Measurements from ENCODE around the gene FGF14.
"Not testable (repeated sequence)": the region's sequence is repeated elsewhere in the genome, so short reads cannot be mapped to it uniquely, and the experiment has no call there.

FGF14 gene

DNA sequence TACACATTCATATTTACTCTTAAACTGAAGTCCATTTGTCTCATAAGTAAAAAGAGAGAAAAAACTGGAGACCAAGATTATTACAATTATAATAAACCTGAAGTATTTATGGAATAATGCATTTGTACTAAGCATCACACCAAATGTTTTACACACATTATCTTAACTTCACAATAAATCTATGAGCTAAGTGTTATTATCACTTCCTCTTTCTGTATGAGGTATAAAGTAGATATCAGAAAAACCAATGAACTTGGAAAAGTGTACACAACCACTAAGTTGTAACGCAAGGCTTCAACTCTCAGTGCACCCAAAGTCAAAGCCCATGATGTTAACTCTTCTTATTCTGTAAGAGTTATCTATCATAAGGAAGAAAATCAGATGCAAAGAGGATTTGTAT is 274.7 kb downstream of the FGF14 start:
- DNase-seq: no peak

DNA sequence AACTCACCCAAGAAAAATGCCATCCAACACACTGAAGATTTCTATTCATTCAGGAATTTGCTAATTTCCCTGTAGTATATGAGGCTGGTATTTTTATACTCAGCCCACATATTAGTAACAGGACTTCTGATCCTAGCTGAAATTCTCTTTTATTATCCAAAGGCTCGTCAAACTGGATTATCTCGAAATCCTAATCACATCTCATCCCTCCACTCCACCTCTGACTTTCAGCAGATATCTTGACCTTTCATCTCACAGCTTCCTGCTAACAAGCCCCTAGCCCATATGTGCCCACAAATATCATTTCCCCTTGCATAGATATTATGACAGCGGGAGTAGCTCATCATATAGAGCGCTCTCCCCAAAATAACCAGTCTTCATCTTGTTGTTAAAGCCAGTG is 279.7 kb downstream of the FGF14 start:
- DNase-seq: no peak

DNA sequence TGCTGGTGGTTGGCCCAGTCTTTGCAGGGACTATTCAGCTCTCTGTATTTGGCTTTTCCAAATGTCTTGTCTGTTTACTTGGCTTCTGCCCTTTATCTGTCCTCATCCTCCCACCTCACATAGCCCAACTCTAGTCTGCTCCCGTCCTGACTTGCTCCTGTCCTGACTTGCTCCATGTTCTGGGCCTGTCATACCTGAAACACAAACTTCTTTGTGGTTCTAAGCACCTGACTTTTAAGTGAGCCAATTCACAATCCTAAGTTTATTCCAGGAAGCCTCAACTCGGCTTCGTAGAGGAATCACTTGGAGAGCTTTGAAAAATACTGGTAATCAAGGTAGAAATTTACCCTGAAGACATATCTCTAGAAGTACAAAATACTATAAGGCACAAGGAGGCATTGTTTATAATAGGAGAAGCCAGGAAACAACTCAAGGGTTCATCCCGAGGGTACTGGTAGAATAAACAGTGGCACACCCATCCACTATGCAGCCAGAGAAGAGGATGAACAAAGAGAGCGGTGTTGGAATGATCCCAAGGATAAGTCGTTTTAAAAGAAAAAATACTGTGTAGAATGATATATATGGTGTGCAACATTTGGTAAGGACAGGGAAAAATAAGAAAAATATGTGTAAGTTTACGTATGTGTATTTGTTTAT is 284.5 kb downstream of the FGF14 start:
- no peak for DNase-seq

DNA sequence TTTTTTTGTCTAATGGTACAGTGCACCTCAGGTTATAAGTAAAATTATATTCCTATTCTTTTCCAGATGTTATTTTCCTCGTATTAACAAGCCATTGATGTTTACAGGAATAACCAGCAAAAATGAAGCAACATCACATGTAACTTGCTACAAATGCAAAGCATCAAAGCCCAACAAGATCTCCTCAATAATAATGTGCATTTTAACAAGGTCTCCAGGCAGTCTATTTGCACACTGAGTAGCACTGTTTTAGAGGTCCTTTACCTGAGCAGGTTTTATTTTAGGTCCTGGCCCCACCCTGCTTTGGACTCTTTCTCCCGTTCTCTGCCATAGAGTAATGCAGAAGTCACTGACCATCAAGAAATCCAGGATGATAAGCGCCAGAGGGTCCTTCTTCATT is 298.4 kb downstream of the FGF14 start:
- DNase-seq: no peak

DNA sequence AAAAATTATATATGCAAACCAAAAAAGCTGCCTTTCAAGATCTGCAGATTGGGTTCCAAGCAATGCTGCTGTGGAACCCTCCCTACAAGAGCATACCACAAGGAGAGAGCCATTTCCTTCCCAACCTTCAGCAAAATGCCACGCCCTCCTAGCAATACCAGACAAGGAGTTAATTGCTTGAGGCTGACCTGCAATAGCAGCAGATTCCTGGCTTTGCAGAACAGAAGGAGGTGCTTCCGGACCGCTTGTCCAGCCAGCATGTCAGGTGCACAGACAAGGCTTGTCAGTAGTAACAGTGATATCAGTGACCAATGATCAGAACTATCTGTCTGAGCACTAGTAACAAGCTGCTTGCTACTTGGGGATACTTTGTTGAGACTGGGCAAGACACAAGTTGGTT is 301.6 kb downstream of the FGF14 start:
- no peak for DNase-seq

DNA sequence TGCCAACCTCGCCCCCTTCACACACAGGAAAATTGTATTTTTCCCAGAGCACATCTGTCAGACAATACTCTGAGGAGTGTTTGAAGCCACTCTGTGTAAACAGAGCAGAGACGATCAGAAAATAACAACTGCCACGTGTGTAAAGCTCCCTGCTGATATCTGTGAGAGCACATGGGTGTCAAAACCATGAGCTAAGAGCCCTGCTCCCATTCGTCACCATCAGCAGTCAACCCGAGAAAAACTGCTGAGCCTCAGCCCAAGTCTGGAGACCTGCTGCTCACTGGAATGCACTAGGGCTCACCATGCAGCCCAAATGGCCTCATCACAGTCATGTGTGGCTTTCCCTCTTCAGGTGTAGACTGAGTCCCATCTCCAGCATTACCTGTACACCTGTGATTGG is 304.1 kb downstream of the FGF14 start:
- DNase-seq: no peak

DNA sequence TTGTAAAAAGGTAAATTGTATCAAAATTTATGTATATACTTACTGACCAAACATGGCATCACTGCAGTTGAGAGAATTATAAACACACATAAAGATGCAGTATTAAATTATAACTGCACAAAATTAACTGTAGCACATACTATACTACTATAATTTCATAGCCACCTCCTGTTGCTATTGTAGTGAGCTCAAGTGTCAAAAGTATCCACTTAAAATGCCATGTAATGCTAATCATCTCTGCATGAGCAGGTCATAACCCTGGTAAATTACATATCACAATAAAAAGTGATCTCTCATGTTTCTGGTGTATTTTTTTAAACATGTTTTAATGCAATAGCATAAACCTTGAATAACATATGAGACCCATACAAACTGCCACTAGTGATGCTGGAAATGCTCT is 308.6 kb downstream of the FGF14 start:
- DNase-seq: not testable (repeated sequence)

DNA sequence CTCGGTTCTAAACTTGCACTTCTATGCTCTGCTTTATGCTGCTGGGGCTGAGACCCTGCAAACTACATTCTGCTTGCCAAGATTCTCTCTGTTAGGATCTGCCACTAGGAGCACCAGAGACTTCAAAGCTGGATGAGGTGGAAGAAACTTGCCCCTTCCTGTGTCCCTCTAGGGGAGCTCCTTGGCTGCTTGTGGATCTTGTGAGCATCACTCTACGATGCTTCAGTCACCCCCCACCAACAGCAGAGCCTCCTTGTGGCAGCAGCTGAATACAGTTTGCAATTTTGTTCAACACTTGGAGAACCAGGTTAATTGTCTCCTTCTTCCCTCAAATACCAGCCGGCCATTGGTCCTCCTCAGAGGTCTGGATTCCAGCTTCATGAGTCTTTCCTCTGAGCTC is 310.6 kb downstream of the FGF14 start:
- no peak for DNase-seq

DNA sequence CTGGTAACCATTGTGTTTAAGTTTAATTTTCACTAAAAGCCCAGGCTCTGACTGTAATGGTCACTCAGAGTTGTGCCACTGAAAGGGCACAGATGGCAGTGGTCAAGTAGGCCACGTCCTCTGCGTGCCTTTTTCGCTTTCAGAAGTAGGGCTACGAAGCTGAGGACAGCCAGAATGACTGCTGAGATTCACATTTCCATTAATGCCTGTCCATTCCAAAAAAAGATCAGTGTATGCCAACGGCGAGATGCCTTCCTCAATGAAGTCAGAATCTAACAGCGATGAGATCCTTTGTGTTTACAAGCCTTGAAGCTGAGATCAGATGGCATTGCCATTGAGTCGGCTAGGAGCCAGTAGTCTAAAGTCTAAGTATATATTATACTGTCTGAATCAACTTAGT is 311.3 kb downstream of the FGF14 start:
- no peak for DNase-seq

DNA sequence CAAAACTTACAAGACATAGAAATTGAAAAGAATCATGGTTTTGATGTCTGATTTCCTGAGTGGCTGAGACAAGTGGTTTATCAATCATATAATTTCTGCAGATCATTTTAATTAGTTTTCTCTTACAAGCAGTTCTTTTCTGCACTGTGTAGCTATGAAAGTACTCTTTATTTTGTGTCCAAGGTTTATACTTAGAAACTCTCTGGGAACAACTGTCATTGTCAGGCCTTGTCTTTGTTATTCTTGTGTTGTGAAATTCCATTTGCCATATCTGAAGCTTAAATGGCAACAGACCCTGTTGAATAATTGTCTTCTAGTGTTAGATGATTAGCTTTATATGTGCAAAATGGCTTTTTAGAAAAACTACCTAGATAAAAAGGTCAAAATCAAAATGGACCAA is 312.1 kb downstream of the FGF14 start:
- DNase-seq: no peak

DNA sequence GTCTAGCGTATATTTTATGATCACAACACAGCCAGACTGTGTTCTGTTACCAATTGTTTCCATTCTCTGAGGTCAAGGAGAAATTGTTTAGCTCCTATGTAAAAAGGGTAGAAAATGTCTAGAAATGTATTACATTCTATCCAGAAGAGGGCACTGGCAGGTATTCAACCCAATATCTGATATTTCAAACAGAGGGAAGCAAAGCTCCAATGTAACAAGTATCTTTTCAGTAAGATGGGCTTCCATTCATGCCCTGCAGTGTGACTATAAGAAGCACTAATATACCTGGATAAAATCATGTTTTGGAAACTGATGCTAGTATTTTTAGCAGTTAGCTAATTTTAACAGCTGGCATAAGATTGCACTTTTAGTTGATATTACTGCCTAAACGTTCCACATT is 312.7 kb downstream of the FGF14 start:
- DNase-seq: no peak

DNA sequence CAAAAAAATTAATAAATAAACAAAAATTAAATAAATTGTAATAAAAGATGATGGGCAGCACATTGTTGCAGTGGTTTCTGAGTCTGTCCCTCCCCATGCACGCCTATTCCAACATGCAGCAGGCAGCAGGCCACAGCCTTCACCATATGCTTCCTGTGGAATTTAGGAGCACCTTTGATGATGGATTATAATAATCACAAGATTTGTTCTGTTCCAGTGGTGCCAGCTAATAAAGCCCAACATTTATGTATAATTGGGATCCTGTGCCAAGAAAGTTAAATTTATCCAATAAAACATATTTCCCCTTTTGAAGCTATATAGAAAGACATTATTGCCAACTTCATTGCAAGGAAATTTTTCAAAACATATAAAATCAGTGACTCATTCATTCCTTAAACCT is 328.6 kb downstream of the FGF14 start:
- no peak for DNase-seq

DNA sequence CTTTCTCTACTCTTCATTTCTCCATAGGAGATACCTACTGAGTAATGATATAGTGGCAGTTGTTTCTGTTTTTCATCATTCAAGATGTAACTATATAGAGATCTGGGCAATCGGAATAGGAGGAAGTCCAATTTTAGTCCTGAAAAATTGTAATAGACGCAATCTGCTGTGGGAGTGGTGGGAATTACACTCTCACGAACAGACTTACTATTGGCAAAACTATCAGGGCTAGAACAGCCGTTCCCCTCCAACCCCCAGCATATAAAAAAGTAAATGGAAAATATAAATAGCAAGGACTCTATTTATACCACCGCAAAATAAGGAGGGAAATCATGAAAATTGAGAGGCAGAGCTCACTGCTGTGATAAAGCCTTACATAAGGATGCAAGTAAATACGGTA is 330.1 kb downstream of the FGF14 start:
- DNase-seq: no peak

DNA sequence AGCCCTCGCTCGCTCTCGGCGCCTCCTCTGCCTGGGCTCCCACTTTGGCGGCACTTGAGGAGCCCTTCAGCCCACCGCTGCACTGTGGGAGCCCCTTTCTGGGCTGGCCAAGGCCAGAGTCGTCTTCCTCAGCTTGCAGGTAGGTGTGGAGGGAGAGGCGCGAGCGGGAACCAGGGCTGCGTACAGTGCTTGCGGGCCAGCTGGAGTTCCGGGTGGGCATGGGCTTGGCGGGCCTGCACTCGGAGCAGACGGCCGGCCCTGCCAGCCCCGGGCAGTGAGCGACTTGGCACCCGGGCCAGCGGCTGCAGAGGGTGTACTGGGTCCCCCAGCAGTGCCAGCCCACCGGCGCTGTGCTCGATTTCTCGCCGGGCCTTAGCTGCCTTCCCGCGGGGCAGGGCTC is 333.5 kb downstream of the FGF14 start:
- not testable (repeated sequence) for DNase-seq

DNA sequence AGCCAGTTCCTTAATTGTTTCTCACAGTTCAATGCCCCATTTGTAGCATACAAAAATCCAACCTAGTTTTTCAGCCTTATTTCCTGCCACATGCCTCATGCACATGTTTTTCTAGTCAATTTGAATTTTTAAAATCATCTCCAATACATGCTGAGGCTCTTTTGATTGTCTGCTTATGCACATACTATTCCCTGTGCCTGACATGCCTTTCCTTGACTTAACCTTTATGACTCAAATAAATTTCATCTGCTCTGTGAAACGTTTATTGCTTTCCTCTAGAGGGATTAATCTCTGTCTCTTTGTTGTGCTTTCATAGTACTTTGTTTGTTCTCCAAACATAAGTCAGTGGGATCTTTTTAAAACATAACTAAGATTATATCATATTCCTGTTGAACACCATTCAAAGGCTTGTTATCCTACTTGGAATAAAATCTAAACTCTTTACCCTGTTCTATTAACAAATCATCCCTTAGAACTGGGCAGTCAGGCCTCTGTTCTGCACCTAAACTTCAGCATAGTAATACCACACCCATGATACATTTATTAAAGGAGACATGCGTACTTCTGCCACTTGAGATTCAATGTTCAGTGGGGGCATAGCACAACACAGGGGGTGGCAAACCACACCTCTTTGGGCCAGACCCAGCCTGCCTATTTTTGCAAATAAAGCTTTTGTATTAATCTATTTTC is 346.6 kb downstream of the FGF14 start:
- DNase-seq: no peak

DNA sequence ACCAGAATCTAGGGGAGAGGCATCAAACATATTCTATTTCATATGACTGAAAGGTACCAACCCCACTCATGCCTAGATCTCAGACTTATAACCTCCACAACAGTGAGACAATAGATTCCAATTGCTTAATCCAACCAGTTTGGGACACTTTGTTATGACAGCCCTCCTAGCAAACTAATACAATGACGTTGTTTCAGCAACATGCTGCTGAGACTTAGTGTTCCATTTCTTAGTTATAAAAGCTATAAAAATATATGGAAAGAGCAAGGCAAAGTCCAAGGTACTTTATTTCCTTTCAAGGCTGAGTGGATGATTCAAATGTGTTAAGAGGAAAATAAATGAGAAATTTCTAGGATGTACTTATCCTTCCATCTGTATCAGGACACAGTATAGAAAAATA is 352.0 kb downstream of the FGF14 start:
- DNase-seq: no peak

DNA sequence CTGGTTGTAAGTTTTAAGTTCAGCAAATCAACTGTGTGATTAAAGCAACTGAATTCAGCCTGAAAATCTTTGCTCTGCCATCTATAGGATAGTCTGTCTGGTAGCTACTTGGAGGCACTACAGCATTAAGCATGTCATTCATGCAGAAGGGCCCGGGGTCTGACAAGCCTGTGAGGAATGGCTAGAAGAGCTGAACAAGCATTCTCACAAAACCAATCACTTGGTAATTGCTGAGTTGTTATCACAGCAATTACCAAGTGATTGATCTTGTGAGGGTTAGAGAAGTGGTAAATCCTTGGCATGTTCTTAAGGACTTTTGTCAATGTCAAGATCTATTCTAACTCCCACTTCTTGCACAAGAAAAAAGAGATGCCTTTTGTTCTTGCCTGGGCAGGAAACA is 356.1 kb downstream of the FGF14 start:
- DNase-seq: no peak

DNA sequence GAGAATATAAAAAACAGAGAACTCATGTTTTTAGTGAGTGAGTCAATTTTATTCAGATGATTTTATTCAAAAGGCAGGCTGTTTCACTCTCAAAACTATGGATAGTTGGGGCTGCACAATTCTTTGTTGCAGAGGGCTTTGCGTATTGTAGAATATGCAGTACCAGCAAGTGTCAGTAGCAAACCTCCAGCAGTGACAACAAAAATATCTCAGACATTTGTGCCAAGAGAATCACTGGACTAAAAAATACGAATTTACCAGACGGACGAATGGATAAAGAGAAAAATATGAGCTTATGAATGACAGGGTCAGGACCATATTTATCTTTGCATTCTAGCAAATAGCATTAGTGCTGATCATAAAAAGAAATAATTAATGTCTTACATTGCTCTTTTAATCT is 359.1 kb downstream of the FGF14 start:
- DNase-seq: no peak

DNA sequence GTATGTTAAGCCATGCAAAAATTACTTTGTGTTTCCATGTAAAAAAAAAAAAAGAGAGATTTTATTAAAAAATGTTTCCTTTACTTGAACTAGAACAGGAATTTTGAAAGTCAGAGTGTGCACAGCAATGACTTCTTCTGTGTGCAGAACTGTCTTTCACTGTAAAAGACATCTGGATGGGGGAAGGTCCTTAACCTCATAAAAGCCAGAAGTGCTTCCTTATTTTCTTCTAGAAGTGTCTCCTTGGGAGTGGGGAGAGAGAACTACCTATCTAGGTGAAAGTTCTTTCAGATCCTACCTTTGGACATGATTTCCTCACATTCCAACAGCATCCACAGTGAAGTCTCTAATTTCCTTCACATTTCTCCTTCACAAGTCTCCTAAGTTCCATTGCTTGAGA is 360.3 kb downstream of the FGF14 start:
- DNase-seq: no peak

DNA sequence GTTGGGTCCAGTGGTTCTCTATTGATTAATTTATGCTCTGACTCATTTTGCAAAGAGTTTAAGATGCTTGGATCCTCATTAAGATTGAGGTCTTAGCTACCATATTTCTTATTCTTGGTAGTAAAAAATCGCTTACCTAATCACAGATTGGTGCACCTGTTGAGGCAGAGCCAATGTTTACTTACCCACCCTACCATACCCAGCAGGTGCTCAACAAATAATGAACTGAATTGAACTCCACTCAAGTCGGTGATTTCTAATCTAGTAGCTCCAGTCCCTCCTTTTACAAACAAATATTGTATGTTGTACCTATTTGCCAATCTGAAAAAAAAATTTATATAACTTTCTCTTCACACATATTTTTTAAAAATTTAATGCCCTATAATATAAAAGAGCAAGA is 361.0 kb downstream of the FGF14 start:
- no peak for DNase-seq

DNA sequence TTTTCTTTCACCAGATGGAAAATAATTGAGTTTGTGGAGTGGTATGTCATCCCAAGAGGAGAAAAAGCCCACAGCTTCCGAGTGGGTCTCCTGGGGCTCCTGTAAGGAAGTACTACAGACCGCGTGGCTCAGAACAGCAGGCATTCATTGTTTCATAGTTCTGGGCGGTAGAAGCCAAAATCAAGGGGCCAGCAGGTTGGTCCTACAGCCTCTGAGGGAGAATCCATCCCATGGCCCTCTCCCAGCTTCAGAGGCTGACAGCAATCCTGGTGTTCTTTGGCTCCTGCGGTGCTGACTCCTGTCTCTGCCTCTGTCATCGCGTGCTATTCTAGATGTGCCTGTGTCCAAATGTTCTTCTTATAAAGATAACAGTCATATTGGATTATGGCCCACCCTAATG is 362.6 kb downstream of the FGF14 start:
- DNase-seq: no peak

DNA sequence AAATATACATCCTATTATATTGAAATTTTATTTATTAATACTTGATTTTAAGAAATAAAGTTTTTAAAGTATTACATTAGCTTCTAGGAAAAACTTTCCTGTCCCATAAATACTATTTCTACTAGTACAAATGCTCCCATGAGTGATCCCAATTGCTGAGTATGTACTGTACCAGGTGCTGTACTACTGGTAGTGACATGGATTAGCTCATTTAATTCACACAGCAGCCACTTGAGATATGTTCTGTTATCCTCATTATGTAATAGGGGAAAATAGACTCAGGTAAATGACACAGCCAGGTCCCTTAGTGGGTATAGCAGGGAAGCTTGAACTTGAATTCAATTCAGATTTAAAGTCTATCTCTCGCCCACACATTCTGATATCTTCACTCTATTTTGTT is 363.1 kb downstream of the FGF14 start:
- DNase-seq: no peak

DNA sequence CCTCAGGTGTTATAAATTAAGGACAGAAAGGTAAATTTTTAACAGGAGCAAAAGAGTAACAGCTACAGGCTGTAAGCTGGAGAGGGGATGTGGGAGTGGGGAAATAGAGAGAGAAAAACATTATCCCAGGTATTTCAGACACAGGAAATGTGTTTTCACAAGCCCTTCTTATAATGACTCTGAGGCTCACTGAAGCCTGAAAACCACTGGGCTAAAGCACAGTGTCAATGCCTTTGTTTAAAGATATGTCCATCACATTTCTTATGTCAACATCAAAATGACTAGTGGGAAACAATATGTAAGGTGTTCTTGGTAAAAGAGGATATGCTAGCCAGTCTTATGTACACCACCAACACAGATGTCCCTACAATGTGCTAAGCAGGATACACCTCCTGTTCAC is 365.9 kb downstream of the FGF14 start:
- no peak for DNase-seq

DNA sequence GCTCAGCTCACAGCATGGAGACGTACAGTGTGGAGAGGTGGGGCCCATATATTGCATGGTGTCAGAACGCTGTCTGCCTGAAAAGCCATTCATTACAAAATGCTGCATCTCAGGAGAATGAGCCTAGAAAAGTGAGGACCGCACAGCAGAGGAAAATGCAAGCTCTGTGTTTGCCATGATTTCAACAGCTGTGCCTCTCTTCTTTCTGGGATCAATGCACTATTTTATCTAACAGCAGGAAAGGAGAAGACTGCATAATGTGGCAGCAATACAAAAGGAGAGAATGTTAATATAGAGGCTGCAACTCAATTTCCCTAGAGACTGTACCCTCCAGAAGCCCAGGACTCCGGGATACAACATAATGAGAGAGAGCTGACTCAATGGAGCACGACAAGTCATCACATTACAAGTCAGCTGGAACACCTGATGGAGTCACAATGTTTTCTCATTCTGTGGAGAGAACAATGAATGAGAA is 368.0 kb downstream of the FGF14 start:
- no peak for DNase-seq

DNA sequence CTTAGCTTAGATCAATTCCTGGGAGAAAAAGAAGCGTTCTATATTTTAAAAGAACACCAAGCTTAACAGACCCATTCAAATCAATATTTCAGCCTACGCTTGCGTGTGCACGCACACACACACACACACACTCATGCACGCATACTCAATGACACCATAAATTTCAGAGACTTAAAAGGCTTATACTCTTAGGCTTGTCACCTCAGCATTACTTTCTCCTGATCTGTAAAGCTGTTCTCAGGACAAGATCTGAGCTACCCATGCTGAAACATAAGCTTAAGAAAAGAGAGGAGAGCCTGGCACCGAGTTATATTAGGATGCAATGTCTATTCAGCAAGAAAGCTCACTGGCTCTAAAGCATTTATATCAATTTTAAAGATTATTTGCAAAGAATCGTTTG is 368.5 kb downstream of the FGF14 start:
- DNase-seq: no peak
